ENCODE results near the gene TNFRSF1A.
"Not testable (repeated sequence)": the region's sequence is repeated elsewhere in the genome, so short reads cannot be mapped to it uniquely, and the experiment has no call there.

The TNFRSF1A gene

DNA sequence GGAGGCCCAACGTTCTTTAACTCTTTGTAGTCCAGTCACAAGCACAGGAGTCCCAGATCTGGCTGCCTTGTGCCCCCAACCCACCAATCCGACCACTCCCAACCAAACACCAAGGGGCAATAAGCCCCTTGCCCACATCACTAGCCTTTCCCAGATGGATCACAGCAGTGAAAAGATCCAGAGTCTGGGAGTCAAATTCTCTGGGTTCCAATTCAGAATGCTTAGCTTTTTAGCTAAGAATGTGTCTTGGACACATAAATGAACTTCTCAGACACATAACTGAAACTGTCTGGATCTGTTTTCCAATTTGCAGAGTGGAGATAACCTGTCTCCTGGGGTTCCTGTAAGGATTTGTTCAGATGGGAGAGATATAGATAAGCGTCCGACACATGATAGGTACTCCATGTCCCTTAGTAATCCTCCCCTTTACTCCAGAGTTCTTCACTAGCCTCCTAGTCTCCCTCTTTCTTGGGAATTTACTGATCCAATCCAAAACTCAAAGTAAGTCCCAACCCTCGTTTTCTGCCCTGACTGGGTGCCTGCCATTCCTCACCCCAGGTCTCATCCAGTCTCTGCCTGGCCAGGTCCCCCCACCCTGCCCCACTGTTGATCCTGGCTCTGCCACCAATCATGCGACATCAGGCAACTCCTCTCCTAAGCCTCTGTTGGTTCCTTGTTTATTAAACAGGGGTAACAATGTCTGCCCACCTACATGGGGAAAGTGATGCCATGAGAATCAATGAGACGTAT is 439 bp upstream of the TNFRSF1A start:
- TF ChIP-seq, protein P1, sequence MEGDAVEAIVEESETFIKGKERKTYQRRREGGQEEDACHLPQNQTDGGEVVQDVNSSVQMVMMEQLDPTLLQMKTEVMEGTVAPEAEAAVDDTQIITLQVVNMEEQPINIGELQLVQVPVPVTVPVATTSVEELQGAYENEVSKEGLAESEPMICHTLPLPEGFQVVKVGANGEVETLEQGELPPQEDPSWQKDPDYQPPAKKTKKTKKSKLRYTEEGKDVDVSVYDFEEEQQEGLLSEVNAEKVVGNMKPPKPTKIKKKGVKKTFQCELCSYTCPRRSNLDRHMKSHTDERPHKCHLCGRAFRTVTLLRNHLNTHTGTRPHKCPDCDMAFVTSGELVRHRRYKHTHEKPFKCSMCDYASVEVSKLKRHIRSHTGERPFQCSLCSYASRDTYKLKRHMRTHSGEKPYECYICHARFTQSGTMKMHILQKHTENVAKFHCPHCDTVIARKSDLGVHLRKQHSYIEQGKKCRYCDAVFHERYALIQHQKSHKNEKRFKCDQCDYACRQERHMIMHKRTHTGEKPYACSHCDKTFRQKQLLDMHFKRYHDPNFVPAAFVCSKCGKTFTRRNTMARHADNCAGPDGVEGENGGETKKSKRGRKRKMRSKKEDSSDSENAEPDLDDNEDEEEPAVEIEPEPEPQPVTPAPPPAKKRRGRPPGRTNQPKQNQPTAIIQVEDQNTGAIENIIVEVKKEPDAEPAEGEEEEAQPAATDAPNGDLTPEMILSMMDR (IDR thresholded peaks at IDR 0.05; ENCODE audit: unreplicated experiment in 3 of 3) = no peak
- H3K9me3 Mint-ChIP-seq = no peaks in the 10 kb centered on the region
- peaks cover 22% of the 10 kb centered on the region for H3K4me1 Mint-ChIP-seq
- H3K27me3 Mint-ChIP-seq (ENCODE audit: low read depth) = no peaks in the 10 kb centered on the region
- no peak overlapping the region for H3K4me3 Mint-ChIP-seq
- H3K27ac Mint-ChIP-seq = no peak overlapping the region
- H3K36me3 Mint-ChIP-seq (ENCODE audit: low read depth) = no peaks in the 10 kb centered on the region

DNA sequence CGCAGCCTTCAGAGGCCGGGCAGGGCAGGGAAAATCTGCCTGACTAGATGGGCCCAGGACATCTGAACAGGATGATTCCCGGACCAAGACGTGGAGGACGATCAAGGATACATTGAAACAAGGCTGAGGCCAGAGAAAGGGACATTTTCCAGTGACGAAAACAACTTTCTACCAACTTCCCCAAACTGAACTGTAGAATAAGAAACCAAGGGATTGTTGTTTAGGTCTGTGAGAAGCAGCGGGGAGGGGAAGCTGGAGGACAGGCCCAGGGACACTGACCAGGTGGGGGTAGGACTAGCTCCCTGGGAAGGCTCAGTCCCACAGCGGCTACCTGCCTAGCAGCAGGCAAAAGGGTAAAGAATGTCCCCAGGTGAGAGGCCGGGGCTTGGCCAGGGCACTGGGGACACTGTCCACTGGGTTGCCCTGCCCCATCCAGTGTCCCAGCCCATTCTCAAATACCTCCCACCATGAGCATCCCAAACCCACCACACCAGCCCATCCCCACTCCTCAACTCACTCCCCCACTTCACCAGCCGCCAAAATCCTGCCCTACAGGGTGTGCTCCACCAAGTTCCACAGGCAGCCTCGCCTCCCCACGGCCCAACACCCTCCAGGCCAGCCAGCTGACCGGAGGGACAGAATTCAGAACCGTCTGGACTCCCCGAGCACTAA is 995 bp downstream of the TNFRSF1A start:
- peaks cover 34% of the 10 kb centered on the region for H3K4me1 Mint-ChIP-seq
- TF ChIP-seq, protein P1 (IDR thresholded peaks at IDR 0.05; ENCODE audit: unreplicated experiment in 3 of 3) = no peak

DNA sequence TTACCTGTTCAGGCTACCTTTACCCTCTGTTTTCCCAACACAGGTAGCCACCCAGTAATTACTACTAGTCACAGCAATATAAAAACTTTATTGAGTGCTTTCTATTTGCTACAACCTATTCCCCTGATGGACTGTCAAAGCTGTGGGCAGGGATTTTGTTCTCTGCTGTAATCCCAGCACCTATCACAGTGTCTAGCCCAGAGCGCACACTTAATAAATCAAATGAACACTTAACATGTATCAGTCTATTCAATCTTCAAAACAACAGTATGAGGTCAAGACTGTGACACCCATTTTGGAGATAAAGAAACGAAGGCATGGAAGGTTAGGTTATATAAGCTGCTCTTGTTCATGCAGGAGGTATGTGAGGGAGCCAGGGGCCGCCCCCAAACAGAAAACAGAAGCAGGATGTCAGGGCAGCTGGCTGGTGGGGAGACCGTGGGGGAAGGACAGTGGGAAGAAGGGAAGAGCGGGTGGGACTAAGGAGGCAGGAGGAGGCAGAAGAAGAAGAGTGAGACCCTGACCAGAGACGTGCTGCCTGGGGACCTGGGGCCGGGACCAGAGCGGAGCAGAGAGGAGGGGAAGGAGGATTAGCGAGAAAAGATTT is 1.7 kb downstream of the TNFRSF1A start:
- Mint-ChIP-seq H3K9me3 (no peaks in the 10 kb centered on the region), H3K4me1 (peaks cover 41% of the 10 kb centered on the region), H3K4me3 (no peak overlapping the region), H3K27me3 (ENCODE audit: low read depth) (no peaks in the 10 kb centered on the region), H3K36me3 (ENCODE audit: low read depth) (no peaks in the 10 kb centered on the region), H3K27ac (no peak overlapping the region)
- TF ChIP-seq, protein P1 (IDR thresholded peaks at IDR 0.05; ENCODE audit: unreplicated experiment in 3 of 3) = no peak

More for the DNA sequence above, 995 bp downstream of the TNFRSF1A start:
- Mint-ChIP-seq H3K4me3 (no peak overlapping the region), H3K27me3 (ENCODE audit: low read depth) (no peaks in the 10 kb centered on the region), H3K9me3 (no peaks in the 10 kb centered on the region), H3K36me3 (ENCODE audit: low read depth) (no peaks in the 10 kb centered on the region), H3K27ac (no peak overlapping the region)

DNA sequence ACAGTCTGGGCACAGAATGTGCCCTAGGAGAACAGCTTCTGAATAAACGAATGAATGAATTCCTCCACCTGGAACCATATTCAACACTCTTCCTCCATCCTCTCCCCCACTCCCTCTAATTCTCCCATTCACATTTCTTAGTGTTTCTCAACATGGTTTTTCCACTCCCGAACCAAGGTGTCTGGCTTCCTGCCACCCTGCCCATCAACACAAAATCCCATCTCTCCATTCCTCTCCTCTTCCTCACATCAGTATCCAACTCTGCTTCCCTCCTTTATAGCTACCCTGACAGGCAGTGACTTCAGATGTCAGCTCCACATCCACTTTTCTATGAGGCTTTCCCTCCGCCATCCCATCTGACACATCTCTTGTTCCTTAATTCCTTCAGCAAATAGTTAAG is 2.9 kb downstream of the TNFRSF1A start:
- peaks cover 9% of the 10 kb centered on the region for H3K36me3 Mint-ChIP-seq (ENCODE audit: low read depth)
- H3K27me3 Mint-ChIP-seq (ENCODE audit: low read depth) = no peaks in the 10 kb centered on the region
- no peak overlapping the region for H3K27ac Mint-ChIP-seq
- H3K9me3 Mint-ChIP-seq = no peaks in the 10 kb centered on the region
- H3K4me3 Mint-ChIP-seq = no peak overlapping the region
- peaks cover 53% of the 10 kb centered on the region for H3K4me1 Mint-ChIP-seq
- TF ChIP-seq, protein P1 (IDR thresholded peaks at IDR 0.05; ENCODE audit: unreplicated experiment in 3 of 3) = no peak

DNA sequence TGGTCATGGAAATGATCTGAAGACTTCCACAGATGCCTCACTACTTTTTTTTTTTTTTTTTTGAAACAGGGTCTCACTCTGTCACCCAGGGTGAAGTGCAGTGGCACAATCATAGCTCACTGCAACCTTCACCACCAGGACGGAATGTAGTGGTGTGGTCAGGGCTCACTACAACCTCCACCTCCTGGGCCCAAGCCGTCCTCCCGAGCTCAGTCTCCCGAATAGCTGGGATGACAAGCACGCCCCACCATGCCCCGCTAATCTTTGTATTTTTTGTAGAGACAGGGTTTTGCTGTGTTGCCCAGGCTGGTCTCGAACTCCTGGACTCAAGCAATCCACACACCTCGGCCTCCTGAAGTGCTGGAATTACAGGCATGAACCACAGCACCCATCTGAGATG is 3.3 kb downstream of the TNFRSF1A start:
- Mint-ChIP-seq H3K36me3 (ENCODE audit: low read depth) (peaks cover 13% of the 10 kb centered on the region), H3K4me1 (peaks cover 55% of the 10 kb centered on the region)
- not testable (repeated sequence) for H3K27me3 Mint-ChIP-seq (ENCODE audit: low read depth); H3K4me3 Mint-ChIP-seq; H3K9me3 Mint-ChIP-seq; H3K27ac Mint-ChIP-seq

DNA sequence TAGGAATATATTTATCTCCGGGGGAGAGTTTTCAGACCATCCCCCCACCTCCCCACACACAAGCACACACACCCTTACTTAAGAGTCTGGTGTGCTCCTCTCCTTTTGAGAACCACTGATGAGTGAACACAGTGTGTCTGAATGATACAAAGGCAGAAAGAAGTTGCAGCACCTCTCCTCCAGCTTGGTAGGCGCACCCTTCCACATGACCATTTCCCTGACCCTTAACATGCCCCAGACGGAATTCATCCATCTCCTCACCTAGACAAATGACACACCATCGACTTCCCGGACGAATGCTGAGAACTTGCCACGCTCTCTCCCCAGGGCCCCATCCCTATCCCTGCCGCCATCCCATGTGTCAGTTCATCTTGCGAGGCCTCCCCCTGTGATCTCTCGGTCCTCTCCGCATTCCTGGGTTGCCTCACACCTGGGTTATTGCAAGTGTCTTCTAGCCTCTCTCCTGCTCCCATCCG is 3.9 kb downstream of the TNFRSF1A start:
- H3K27me3 Mint-ChIP-seq (ENCODE audit: low read depth) = no peaks in the 10 kb centered on the region
- H3K4me1 Mint-ChIP-seq = peaks cover 51% of the 10 kb centered on the region
- TF ChIP-seq, protein P1 (IDR thresholded peaks at IDR 0.05; ENCODE audit: unreplicated experiment in 3 of 3) = no peak
- H3K36me3 Mint-ChIP-seq (ENCODE audit: low read depth) = peaks cover 19% of the 10 kb centered on the region
- no peak overlapping the region for H3K27ac Mint-ChIP-seq
- H3K9me3 Mint-ChIP-seq = no peaks in the 10 kb centered on the region
- H3K4me3 Mint-ChIP-seq = no peak overlapping the region
